Endometrium (tissue), 2 donors: ENCODE results near the gene ATXN1.
"Not testable (repeated sequence)": the region's sequence is repeated elsewhere in the genome, so short reads cannot be mapped to it uniquely, and the experiment has no call there.

ENCODE experiments used
- FAIRE-seq: peaks from 2 replicates; lab custom pipeline; 2012; peaks lifted over from hg19 to GRCh38; lab: Jason Lieb, UNC
- donor health status: control.
- donor health status: control.

ATXN1 gene

DNA sequence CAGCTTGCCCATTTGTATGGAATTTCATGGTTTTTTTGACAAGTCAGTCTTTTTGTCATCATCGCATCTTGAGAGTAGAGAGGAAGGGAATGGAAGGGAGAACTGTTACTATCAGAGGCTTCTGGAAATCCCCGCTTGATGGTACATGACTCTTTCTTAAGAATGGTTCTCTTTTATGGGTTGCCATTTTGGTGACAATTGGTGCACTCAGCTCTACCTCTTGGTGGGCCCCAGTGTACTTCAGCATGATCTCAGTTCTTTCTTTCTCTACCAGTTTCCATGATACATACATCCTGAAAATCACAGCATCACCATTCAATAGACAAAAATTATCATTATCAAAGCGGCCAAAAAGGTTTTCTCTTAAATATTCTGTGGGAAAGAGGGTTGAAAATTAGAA lies 147.1 kb downstream of the ATXN1 start:
- FAIRE-seq = not testable (repeated sequence)

DNA sequence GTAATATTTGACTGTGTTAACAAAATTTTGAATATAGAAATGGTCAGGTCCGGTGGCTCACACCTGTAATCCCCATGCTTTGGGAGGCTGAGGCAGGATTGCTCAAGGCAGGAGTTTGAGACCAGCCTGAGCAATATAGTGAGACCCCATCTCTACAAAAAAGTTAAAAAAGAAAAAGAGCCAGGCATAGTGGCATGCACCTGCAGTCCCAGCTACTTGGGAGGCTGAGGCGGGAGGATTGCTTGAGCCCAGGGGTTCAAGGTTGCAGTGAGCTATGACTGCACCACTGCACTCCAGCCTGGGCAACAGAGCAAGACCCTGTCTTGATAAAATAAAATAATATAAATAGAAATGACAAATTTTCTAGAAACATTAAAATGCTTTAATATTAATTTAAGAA lies 147.8 kb downstream of the ATXN1 start:
- not testable (repeated sequence) for FAIRE-seq

DNA sequence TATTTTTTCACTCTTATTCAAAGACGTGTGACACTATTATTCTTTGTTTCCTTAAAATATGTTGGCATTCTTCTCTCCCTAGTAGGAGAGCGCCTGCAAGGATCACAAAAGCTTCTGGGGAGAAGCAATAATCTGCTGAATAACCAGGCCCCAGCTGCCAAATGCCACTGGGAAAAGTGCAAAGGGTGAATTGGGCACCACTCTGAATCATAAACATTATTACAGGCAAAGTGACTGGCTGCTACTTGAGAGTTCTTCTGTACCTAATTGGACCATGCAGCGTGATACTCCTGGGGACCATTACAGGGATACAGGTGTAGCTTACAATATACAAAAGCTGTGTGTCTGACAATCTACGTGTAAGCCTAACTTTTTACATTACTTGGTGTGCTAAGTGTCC lies 152.8 kb downstream of the ATXN1 start:
- no peak for FAIRE-seq

DNA sequence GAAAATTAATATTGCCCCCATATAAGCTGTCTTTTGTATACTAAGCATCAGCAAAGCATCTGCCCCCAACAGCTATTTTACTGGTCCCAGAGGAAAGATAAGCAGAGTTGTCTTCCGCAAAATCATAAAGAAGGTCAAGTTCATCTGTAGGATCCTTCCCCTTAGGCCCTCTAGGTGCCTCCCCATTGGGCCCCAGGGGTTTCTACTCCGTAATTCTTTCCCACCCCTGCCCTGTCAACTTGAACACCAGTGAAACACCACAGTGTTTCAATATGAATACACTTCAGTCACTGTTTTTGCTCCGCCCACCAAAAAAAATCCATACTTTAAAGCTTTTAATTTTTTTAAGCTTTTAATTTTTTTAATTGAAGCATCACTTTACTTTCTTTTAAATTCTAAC lies 159.2 kb downstream of the ATXN1 start:
- no peak for FAIRE-seq

DNA sequence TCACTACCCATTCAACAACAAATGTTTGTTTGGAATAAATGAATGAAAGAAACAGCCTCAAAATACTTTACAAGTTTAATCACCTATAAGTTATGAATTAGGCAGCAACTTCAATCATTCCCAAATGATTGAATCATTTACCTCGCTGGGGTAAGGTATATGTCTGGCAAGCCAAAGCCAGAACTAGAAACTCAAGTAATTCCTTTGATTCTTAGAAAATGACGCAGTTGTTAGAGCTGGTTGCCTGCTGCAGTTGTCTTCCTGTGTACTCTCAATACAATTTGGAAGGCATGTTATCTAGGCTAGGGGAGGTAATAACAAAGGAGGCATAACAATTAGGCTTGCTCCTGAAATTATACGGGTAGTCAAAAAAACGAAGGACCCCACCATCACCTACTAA lies 160.6 kb downstream of the ATXN1 start:
- no peak for FAIRE-seq

DNA sequence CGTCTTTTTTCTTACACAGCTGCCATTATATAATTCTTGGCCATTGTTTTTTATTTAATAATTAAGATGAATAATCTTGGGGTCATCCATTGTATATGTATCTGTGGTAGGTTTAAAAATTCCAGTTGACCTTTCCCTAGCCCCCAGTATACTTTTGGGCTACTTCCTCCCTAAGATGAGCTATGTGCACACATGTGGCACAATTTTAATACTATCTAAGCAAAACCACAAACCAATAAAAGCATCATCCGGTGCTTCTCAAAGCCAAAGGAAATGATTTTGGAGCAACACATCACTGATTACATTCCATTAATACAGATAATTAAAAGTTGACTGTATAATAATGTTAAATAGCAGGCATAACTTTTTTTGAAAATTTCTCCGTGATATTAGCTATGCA lies 161.2 kb downstream of the ATXN1 start:
- FAIRE-seq = no peak

DNA sequence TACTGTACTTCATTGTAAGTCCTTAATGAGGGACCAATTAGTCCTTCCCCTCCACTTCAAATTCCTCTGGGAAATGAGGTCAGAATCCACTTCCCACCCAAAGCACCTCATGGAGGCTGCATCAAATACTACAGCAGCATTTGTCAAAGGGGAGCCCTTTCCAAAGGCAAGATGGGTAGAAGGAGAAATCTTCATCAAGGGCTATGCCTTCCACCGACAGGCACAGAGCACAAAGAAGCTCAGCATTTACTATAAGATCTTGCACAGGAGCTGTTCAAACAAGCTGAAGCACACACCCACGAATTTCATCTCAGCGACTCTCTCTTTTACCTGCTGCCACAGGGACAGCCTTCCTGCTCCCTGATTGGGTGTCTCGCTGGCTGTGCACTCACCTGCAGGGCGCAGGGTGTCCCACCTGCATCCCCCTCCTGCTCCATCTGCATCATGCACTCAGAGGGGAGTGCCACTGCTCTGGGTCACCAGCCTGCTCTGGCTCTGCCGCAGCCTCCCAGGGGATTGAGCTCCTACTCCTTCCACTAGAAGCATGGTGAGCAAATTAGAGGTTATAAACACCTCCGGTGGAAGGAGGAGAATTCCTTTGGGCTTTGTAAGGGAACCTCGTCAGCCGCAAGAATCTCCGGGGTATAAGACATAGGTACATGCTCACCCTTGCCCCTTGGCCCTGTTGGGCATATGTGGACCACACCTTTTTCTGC lies 164.5 kb downstream of the ATXN1 start:
- no peak for FAIRE-seq

DNA sequence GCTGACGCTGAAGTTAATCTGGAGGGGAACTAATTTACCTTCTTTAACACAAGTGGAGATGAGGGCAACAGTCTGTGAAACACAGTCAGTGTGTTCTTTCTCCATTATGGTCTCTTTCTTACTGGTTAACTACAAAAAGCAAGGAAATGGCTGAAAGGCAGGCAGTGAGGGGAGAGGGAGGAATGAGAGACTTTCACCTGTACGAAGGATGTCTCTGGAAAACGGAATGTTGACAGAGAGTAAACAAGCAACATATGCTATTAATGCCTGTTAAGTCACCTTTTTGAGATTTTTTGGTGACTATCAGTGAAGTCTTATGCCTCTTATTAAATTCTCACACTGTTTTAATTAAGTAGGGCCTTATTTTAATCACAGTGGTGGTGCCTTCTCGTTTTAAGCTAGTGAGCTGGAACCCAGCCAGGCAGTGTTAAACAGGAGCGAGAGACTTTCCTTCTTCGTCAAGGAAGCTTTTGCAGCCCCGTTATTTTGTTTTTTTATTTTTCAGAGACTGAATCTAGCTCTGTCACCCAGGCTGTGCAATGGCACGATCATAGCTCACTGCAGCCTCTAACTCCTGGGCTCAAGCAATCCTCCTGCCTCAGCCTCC lies 165.6 kb downstream of the ATXN1 start:
- no peak for FAIRE-seq

DNA sequence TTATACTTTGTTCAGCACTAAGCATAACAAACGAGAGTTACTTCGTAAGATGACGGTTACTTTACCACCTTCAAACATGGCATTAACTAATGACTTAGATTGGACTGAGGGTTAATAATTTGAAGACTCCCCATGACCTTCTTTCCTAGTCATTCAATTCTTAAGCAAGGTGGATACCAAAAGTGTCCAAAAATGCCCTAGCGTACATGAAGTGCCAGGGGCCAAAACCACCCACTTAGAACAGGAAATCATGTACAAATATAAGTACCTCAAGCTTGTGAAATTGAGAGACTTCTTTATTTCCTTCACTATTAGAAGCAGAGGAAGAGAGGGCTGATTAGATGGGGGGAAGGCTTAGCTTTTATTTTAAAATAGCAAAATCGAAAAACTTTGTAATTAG lies 166.4 kb downstream of the ATXN1 start:
- FAIRE-seq = no peak

DNA sequence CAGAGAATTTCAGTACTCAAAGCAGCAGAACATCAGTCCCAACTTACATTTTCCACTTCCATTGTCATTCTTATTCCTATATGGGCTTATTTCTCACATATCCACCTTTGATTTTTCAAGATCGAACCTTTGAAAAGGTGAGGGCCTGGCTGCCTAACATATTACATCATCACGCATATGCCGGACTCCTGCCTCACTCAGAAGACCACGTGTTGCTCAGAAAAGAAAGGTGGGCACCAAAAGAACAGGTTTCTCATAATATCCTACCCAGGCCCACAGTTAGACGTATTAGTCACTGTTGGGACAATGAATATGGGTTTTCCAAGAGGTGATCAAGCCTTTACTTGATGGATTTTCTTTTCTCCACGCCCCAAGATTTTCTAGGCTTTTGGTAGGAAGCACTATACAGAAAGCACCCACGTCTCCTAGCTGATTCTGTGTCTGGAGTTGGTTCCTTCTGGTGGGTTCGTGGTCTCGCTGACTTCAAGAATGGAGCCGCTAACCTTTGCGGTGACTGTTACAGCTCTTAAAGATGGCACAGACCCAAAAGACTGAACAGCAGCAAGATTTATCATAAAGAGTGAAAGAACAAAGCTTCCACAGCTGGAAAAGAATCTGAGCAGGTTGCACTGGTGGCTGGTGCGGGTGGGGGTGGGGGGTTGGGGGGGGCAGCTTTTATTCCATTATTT lies 168.9 kb downstream of the ATXN1 start:
- no peak for FAIRE-seq

DNA sequence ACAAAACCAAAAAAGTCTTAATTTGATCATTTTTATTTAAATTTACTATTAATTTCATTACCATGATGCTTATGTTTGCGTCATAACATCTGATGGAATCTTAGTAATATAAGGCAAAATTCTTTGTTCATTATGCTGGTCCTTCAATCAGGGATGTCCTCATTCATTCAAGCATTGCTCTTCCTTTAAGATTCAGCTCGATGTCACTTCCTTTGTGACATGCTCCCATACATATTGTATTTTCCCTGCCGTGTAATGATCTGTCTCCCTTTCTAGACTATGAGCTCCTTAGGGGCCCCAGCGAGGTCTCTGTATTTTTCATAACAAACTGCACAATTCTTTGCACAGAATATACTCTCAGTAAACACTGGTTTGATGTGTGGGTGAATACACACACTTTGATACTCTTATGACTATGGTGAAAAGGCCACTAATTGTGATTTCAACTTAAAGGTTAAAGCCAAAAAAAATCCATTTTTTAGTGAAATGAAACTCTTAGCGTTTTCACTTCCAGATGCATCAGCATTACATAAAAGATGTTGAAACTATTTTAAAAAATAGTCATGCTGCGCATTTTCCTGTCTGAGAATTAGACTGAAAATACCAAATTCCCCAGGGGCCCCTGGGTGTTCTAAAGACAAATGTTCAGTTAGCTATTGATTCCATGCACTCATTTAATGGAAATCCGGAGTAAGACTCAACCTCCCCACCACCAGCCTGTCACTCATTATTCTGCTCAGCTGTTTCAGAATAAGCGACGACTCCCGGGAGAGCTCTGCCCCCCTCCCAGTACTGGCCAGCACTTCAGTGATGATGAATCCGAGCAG lies 169.7 kb downstream of the ATXN1 start:
- FAIRE-seq = no peak

DNA sequence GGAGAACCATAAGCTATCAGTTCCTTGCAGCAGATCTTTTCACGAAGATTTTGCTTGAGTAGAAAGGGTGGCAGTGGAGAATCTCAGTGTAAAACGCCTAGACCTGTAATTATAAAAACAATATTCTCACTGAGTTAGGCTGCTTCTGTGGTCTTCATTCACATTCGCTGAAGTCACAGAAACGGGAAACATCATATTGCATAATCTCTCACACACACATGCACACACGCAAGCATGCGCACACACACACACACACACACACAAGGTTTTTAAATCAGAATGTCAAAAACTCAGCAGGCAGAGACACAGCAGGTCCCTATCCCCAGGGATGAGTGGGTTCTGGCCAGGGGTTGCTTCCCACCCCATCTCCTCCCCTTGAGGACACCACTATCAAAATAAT lies 175.5 kb downstream of the ATXN1 start:
- FAIRE-seq = no peak

DNA sequence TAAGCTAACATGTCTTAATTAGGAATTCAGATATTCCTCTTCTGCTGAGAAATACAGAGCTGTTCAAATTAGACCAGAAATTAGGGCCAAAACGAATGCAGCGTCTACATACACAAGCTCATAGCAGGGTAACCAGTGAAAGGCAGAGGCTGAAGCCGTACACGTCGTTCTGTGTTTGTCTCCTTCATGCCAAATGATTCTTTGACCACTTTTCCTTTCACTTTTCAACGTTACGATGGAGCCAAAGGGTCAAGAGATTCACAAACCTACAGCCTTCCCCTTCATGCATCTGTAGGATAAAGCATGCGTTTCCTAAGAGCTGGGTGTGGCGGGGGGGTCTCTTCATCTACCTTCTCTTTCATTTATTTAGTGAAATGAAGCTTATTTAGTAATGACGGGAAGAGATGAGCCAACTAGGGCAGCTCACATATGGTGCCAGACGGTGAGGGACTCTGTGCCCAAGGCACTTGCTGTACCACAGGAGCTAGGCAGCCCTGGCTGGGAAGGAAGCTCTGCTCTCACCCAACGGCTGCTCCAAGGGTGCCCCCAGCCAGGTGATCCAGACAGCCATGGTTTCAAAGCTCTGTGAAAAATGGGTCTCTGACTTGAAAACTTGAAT lies 178.0 kb downstream of the ATXN1 start:
- FAIRE-seq = no peak

DNA sequence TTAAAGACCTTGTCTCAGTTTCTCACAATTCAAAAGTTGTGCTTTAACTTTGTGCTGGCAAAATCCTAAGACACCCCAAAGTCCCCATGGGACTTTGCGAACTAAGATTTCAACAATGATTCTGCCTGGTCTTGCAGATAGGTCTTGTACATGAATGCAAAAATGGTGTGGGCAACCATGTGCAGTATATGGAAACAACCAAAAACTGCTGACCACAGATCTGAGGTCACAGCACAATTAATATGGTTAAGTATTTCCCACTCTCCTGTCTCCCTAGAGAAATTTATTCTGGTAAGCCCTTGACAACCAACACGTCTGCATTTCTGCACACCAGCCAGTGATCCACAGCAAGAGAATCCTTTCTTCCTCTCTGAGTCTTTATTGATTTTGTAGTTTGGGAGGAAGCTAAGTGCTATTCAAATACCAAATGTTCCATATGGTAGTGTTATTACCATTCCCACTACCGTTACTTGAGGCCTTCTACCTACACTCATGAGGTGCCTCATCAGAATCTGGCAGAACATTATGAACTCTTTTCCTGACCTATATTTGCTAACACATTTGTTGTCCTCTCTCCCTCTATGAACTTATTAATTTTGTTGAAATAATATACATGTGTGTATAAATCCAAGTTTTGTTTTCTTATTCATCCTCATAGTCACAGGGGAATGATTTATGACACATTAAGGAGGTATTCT lies 178.7 kb downstream of the ATXN1 start:
- FAIRE-seq = no peak

DNA sequence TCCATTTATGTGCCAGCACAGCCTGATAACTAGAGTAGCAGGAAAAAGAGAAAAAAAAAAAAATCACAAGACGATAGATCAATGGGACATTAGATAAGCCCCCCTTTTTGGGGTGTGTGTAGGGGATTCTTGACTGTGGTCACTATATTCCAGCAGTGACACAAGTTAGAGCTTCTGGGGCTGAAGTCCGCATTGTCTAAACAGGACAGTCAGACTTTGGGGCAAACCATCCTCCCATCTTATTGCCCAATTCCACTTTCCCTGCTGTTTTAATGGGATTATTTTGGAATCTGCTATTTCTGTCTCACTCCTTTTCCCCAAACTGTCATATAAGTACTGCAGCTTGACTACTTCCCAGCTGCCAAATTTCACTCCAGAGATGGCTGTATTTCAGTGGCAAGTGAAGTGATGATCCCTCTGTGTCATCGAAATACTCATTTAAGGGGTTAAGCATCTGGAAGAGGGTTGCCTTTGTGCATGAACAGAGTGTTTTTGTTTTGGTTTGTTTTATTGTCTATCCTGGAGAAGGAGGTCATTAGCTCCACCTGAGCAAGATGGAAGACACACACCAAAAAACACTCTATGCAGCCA lies 182.5 kb downstream of the ATXN1 start:
- FAIRE-seq = no peak

DNA sequence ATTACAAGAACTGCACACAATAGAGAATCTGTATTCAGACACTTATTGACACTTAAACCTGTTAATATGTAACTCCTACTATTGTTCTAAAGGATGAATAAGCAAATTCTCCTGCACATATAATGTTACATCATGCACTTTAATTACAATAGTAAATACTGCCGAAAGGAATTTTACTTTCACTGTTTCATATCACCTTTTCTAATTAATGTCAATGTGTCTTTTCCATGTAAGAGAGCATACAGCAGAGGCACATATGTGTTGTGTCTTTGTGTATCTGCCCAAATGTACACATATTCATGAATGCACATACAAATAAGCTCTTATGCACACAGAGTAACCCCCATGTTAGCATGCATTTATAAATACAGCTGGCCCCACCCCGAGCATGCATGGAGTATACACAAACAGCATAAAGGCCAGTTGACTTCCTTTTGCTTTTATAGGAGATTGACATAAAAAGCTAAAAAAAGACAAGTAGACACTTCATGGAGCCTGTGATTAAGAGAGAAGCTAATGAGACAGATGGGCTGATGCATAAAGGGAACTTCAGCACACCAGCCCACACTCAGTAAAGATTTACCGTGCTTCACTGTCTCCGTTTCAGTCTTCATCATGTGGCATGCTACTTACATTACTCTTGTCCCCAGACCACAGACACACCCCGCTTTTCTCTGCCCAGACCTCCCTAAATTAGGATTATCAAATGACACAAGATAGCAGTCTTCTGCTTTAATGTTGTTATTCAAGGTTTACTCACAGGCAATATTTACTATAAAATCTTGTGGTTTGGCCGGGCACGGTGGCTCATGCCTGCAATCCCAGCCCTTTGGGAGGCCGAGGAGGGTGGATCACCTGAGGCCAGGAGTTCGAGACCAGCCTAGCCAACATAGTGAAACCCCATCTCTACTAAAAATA lies 184.6 kb downstream of the ATXN1 start:
- FAIRE-seq = no peak

DNA sequence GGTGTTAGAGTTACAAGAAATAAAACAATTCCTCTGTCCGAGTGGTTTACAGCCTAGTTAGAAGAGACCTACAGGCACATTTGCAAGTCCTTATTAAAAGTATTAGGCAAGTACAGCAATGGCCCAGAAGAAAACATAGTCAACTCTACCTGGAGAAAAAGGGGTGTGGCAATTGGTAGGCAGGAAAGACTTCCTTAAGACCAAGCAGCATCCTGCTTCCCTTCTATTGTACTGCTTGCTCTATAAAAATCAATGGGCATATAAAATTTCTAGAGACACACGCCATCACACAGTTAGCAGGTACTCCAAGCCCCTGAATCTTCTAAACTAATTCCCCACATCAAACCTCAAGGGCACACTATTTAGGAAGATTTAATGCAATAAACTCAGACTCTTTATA lies 185.6 kb downstream of the ATXN1 start:
- no peak for FAIRE-seq

DNA sequence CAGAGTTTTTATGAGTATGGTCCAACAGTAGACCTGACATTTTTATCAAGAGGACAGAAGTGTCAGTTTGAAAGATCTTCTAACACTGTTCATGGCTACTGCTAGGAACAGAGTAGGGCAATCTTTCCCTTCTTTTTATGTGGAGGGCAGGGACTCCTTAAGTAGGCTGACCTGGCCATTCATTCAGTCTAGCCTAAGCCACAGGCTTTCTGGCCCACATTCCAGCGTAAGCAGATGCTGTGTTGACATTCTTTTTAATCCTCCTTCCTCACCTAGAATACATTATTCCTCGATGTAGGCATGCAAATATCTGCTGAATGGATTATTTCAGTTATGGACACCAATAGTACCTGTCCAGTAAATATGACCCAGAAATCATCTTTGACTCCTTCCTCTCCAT lies 188.3 kb downstream of the ATXN1 start:
- FAIRE-seq = no peak

DNA sequence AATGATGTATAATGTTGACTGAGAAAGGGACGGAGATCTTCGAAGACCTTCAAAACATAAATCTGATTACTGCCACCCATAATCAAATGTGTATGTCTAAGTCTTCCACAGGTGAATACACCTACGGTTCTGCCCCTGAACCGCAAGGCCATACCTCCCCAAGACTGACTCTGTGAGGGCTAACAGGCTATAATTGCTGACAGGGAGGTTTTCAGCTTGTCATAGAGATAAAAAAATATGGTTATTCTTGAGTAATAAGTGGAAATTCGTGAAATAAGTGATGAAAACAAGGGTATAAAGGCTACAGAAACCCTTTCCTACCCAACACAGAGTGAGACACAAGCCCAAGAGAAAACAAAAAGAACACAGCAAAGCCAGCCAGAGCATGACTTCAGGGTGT lies 188.9 kb downstream of the ATXN1 start:
- FAIRE-seq = no peak

DNA sequence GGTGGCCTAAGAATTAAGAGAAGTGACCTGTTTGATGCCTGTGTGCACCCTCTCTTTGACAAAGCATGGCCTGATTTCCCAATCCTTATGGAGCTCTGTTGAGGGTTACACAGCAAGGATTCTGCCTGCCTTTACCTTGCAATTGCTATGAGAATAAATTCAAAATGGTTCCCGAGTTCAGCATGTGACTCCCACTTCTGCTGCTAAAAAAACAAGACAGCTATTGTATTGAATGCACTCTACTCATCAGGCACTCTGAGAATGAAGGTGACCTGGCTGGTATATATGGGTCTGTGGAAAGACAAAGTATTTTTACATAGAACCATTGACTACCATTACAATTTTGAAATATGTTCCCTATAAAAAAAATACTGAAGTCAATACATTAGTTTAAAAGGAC lies 190.3 kb downstream of the ATXN1 start:
- no peak for FAIRE-seq
